Central memory CD4-positive, alpha-beta T cell (primary cell): Measurements from ENCODE around the gene ANTXR2.
"Not testable (repeated sequence)": the region's sequence is repeated elsewhere in the genome, so short reads cannot be mapped to it uniquely, and the experiment has no call there.

ENCODE experiments used
- DNase-seq: peaks from one replicate; pipeline ENCODE4 v3.0.0; 2022
- total RNA-seq, 3 experiments: gene quantifications; one replicate each; lab custom pipeline; 2026; lab: John Stamatoyannopoulos, UW

The ANTXR2 gene
- total RNA-seq = 32.1 to 139 (median 83.9) reads per million in 3 experiments

GRCh38 chr4:80072744-80073472 is at the start of gene ANTXR2:
Gene ANTXR2, minus strand, starts transcription at chr4:80073229. Its CDS starts 669 bp downstream, at chr4:80072560.
- DNase-seq = peak; percentile 66

DNA sequence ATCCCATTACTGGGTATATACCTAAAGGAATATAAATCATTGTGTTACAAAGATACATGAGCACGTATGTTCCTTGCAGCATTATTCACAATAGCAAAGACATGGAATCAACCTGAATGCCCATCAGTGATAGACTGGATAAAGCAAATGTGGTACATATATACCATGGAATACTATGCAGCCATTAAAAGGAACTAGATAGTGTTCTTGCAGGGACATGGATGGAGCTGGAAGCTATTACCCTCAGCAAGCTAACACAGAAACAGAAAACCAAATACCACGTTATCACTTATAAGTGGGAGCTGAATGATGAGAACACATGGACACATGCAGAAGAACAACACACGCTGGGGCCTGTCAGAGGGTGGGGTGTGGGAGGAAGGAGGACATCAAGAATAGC is 48.8 kb upstream of the ANTXR2 start:
- DNase-seq = not testable (repeated sequence)

- not testable (repeated sequence) for DNase-seq
Observed at GRCh38 chr4:80119620-80120019, 46.6 kb upstream of the ANTXR2 start.

GRCh38 chr4:80116516-80116915 is 43.5 kb upstream of the ANTXR2 start:
- no peak for DNase-seq

- no peak for DNase-seq
Observed at GRCh38 chr4:80115368-80116181, 42.5 kb upstream of the ANTXR2 start.

DNA sequence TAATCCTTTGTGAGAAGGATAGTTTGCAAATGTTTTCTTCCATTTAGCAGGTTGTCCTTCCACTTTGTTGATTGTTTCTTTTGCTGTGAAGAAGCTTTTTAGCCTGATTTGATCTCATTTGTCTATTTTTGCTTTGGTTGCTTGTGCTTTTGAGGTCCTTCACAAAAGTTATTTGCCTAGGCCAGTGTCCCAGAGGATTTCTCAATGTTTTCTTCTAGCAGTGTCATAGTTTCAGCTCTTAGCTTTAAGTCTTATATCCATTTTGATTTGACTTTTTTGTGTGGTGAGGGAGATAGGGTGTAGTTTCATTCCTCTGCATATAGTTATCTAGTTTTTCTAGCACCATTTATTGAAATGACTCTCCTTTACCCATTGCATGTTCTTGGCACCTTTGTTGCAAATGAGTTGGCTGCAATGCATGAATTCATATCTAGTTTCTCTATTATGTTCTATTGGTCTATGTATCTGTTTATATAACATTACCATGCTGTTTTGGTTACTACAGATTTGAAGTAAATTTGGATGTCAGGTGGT is 41.8 kb upstream of the ANTXR2 start:
- DNase-seq = no peak

DNA sequence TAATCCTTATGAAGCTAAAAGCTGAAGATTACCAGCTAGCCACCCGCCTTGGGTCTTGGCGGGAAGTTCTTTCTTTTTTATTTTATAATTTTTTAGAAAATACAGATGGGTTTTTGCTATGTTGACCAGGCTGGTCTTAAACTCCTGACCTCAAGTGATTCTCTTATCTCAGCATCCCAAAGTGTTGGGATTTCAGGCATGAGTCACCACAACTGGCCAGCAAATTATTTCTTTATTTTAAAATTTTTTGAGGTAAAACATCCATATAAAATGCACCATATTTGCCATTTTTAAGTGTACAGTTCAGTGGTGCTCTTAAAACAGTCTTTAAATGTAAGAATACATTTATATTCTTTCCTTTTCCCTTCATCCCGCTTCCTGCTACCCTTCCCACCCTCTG is 40.6 kb upstream of the ANTXR2 start:
- DNase-seq = no peak

GRCh38 chr4:80112236-80112635 is 39.2 kb upstream of the ANTXR2 start:
- DNase-seq = no peak

DNA sequence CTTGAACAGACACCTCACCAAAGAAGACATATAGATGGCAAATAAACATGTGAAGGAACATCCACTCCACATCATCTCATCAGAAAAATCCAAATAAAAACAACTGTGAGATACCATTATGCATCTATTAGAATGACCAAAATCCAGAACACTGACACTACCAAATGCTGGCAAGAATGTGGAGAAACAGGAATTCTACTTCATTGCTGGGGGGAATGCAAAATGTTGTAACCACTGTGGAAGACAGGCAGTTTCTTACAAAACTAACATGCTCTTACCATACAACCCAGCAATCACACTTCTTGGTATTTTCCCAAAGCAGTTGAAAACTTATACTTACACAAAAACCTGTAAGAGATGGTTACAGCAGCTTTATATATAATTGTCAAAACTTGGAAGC is 38.2 kb upstream of the ANTXR2 start:
- DNase-seq = no peak

- DNase-seq = no peak
Observed at GRCh38 chr4:80107374-80107773, 34.3 kb upstream of the ANTXR2 start.

- no peak for DNase-seq
Observed at GRCh38 chr4:80104927-80105326, 31.9 kb upstream of the ANTXR2 start.

DNA sequence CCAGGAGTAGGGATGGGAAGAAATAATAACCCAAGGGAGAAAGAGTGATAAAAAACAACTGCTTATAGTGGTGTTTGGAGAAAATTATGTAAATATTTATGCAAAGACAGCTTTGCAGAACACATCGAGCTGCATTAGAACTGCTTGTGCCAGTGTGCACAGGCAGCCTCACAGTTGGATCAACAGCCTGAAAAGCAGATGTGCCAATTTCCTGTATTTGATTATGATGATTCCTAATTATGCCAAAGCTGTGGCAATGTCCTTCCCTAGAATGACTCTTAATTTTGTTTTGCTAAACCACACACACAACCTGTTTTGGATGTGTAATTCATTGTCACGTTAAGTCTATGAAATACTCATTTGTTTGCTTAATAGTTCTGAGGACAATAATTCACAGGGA is 30.6 kb upstream of the ANTXR2 start:
- no peak for DNase-seq

DNA sequence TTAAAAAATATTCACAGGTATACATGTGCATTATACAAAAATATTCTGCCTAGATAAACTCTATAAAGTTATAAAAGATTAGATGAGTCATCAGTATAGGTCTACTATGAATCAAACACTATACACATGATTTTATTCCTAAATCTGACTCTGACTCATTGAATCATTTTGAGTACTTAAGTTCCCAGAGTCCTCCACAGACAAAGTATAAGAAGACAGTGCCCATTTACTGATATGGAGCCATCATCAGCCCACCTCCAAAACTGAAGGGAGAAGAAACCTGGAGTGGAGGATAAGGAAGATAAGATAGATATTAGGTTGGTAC is 28.7 kb upstream of the ANTXR2 start:
- no peak for DNase-seq

DNA sequence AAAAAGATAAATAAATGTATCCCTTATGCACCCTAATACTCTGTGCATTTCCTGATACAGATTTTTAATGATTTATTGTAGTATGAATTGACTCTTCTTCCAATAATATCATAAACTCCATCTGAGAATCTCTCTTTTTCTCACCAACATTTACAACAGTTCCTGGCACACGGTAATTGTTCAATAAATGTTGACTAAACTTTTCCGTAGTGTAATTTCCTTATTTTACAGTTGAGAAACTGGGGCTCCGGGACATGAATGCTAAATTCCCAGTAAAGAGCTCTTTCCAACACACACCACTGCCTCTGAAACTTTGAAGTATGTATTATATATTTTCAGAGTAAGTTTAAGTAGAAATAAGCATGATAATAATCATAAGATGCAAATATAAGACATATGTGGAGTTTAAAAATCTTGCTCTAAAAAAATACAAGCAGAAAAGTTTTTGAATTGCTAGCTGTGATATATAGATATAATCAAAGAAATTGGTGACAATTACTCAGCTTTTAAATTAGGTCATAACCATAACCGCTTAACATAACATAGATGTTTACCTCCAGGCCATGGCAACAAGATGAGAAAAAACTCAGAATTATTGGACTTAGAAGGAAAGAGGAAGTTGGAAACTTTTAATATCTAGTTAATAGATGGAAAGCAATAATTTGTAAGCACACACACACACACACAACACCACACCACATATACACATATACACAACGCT is 28.2 kb upstream of the ANTXR2 start:
- peak; percentile 23 for DNase-seq

DNA sequence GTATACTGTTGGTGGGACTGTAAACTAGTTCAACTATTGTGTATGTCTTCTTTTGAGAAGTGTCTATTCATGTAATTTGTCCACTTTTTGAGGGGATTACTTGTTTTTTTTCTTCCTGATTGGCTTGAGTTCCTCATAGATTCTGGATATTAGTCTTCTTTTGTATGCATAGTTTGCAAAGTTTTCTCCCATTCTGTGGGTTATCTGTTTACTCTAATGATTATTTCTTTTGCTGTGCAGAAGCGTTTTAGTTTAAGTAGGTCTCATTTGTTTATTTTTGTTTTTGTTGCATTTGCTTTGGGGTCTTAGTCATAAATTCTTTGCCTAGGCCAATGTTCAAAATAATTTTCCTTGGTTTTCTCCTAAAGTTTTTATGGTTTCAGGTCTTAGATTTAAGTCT is 26.6 kb upstream of the ANTXR2 start:
- DNase-seq = no peak

DNA sequence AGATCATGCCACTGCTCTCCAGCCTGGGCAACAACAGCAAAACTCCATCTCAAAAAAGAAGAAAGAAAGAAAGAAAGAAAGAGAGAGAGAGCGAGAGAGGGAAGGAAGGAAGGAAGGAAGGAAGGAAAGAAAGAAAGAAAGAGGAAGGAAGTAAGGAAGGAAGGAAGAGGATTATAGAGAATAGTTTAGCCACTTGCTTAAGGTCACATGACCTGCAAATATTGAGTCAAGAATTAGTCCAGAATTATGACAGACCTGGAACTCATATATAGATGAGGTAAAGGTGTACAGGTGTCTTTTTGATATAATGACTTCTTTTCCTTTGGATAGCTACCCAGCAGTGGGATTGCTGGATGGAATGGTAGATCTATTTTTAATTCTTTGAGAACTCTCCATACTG is 25.6 kb upstream of the ANTXR2 start:
- DNase-seq = no peak

GRCh38 chr4:80097400-80098177 is 24.6 kb upstream of the ANTXR2 start:
- no peak for DNase-seq

DNA sequence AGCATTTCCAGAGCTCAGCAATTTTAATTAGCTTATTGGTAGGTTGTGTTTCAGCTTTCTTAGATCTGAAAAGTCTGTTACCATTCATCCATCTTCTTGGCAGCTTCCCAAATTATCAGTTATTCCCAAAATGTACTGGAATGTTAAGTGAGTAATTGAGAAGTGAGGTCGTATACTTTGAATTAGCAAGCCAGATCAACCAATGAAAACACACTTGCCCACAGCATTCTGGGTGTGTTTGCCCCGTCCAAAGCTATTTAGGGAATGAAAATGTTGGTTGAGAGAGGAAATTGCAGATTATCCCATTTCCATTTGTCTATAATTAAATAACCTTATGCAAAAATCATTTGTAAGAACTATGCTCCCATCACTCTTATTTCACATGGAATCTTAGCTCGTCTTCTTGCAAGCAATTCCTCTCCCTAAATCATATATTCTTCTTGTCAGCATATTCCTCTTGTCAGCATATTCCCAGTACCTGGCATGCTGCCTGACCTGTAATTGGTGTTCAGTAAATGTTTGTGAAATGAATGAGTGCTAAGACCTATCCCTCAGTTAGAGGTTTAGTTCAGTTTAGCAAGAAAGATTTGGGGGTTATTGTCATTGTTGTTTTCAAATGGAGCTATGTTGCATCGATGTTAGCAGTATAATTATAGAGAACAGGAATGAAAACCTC is 23.3 kb upstream of the ANTXR2 start:
- DNase-seq = no peak

DNA sequence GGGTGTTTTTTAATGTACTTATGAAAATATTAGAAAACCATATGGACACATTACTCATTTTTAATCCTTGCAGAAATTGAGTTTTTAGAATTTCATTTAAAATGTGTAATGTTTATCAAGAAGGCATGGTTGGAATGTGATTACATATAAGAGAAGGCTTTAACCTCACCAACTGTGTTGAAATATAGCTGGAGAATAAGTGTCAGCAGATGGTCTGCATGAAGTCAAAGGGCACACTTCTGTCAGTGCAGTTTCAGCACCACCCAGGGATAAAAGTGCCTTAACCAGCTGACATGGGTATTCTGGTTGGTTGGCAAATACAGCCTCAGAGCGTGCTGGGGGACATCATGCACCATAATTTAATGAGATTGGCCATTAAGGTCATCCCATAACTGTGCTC is 21.2 kb upstream of the ANTXR2 start:
- no peak for DNase-seq

DNA sequence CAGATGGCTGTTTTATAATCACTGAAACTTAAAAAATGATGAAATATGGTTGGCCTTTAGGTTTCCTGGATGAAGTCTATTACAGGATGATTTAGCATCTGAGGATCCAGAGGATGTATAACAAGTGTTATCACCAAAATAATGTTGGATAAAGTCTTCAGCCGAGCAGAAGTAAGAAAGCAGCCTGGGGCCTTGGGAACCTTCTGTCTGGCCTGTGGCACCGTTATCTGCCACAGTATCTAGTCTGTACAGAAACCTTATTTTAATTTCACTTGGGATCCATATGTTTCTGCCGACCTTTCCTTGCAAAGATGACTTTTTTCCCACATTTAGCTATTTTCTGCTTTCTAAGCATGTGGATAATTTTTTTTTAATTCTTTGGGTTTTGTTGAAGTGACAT is 20.5 kb upstream of the ANTXR2 start:
- DNase-seq = no peak

- no peak for DNase-seq
Observed at GRCh38 chr4:80092847-80093246, 19.8 kb upstream of the ANTXR2 start.

- no peak for DNase-seq
Observed at GRCh38 chr4:80092088-80092487, 19.1 kb upstream of the ANTXR2 start.
